Measurements from ENCODE around the gene FBXL5. TPM values are rescaled to one million over a fixed set of nuclear protein-coding genes. Genes with fewer than 3 reads are reported as not detected.

The FBXL5 gene
- total and polyA plus RNA-seq, 2 donors (not counting 1 experiment from before 2014, with no cell fraction given) = 21.2 to 41.0 TPM

GRCh38 chr4:15674926-15675325, 19.8 kb upstream of the FBXL5 start:
- Histone ChIP-seq H3K36me3 (replicated peaks in 1 of 2; ENCODE audit: control extremely low read depth in 1 of 2, control insufficient read depth in 1 of 2, extremely low read depth in 1 of 2, insufficient read depth in 2 of 2, low read length in 1 of 2) (no peaks in the 10 kb centered on the region), H3K4me1 (ENCODE audit: control insufficient read depth in 2 of 2, insufficient read depth in 2 of 2, low read length in 2 of 2) (peaks cover 16 to 17% of the 10 kb centered on the region in 2 donors), H3K9ac (ENCODE audit: low read length) (no peak overlapping the region), H4K20me1 (ENCODE audit: control insufficient read depth, insufficient read depth, low read length, poor library complexity, severe bottlenecking) (no peaks in the 10 kb centered on the region), H3K9me3 (ENCODE audit: control extremely low read depth in 1 of 3, control insufficient read depth in 2 of 3, insufficient read depth in 1 of 3, low read length in 2 of 3) (no peaks in the 10 kb centered on the region), H3K79me2 (ENCODE audit: control insufficient read depth, insufficient read depth, low read length) (peaks cover 4% of the 10 kb centered on the region), H3K4me2 (replicated peaks; ENCODE audit: low read depth, low read length, poor library complexity, severe bottlenecking) (peak overlapping the region; percentile 47), H3K27me3 (replicated peaks in 1 of 4; ENCODE audit: control extremely low read depth in 1 of 4, control insufficient read depth in 3 of 4, insufficient read depth in 4 of 4, low read length in 3 of 4) (no peaks in the 10 kb centered on the region), H2AFZ (ENCODE audit: insufficient read depth, low read depth, low read length, poor library complexity, severe bottlenecking) (no peak overlapping the region), H3K27ac (ENCODE audit: low read length in 2 of 2) (peak overlapping the region in 1 of 2 donors; percentile 24), H3K4me3 (ENCODE audit: control extremely low read depth in 1 of 5, extremely low read depth in 1 of 5, insufficient read depth in 1 of 5, low read depth in 2 of 5, low read length in 4 of 5) (peak overlapping the region in 1 of 5 experiments; percentile 37)
- Mint-ChIP-seq H3K27ac (peak overlapping the region; percentile 65), H3K9me3 (ENCODE audit: insufficient read depth) (no peaks in the 10 kb centered on the region), H3K4me3 (peak overlapping the region; percentile 44), H3K4me1 (peaks cover 32% of the 10 kb centered on the region), H3K27me3 (no peaks in the 10 kb centered on the region)
- no CpG with 5 or more reads among the region's 4 CpGs for WGBS (ENCODE audit: insufficient coverage)
- TF ChIP-seq EZH2 (IDR thresholded peaks at IDR 0.05; ENCODE audit: borderline replicate concordance, insufficient read depth, low read depth, low read length, poor library complexity, severe bottlenecking) = no peak
- no peak for TF ChIP-seq CTCF (IDR thresholded peaks at IDR 0.05)
- no peak for ATAC-seq (ENCODE audit: low read depth)
- ChIA-PET POLR2A (no interaction called here), CTCF (interaction anchor here (0.7 kb wide), 1 partner anchor 508 kb away, joined by 3 read pairs; no protein-coding TSS in a partner anchor)
- peak; percentile 16 for DNase-seq
- intact Hi-C loops (cut with micrococcal nuclease) = no loop called here

- Mint-ChIP-seq H3K9me3 (ENCODE audit: insufficient read depth) (no peaks in the 10 kb centered on the region), H3K27ac (no peak overlapping the region), H3K27me3 (no peaks in the 10 kb centered on the region), H3K4me3 (no peak overlapping the region), H3K4me1 (peaks cover 32% of the 10 kb centered on the region)
- peaks cover 16 to 17% of the 10 kb centered on the region in 2 donors for H3K4me1 ChIP-seq (ENCODE audit: control insufficient read depth in 2 of 2, insufficient read depth in 2 of 2, low read length in 2 of 2)
- no peak for DNase-seq
- H3K9me3 ChIP-seq (ENCODE audit: control extremely low read depth in 1 of 3, control insufficient read depth in 2 of 3, insufficient read depth in 1 of 3, low read length in 2 of 3) = no peaks in the 10 kb centered on the region
- H3K4me2 ChIP-seq (replicated peaks; ENCODE audit: low read depth, low read length, poor library complexity, severe bottlenecking) = no peak overlapping the region
- ChIA-PET POLR2A (no interaction called here), CTCF (interaction anchor here (0.7 kb wide), 1 partner anchor 560 kb away, joined by 6 read pairs; no protein-coding TSS in a partner anchor)
- no peak overlapping the region for H2AFZ ChIP-seq (ENCODE audit: insufficient read depth, low read depth, low read length, poor library complexity, severe bottlenecking)
- H3K79me2 ChIP-seq (ENCODE audit: control insufficient read depth, insufficient read depth, low read length) = peaks cover 4% of the 10 kb centered on the region
- no peaks in the 10 kb centered on the region for H3K36me3 ChIP-seq (replicated peaks in 1 of 2; ENCODE audit: control extremely low read depth in 1 of 2, control insufficient read depth in 1 of 2, extremely low read depth in 1 of 2, insufficient read depth in 2 of 2, low read length in 1 of 2)
- H3K27ac ChIP-seq (ENCODE audit: low read length in 2 of 2) = no peak overlapping the region
- WGBS (ENCODE audit: insufficient coverage) = no CpG with 5 or more reads among the region's 2 CpGs
- TF ChIP-seq EZH2 (IDR thresholded peaks at IDR 0.05; ENCODE audit: borderline replicate concordance, insufficient read depth, low read depth, low read length, poor library complexity, severe bottlenecking) (no peak), CTCF (IDR thresholded peaks at IDR 0.05) (no peak)
- H3K9ac ChIP-seq (ENCODE audit: low read length) = no peak overlapping the region
- no peak for ATAC-seq (ENCODE audit: low read depth)
- no peak overlapping the region for H3K4me3 ChIP-seq (ENCODE audit: control extremely low read depth in 1 of 5, extremely low read depth in 1 of 5, insufficient read depth in 1 of 5, low read depth in 2 of 5, low read length in 4 of 5)
- H4K20me1 ChIP-seq (ENCODE audit: control insufficient read depth, insufficient read depth, low read length, poor library complexity, severe bottlenecking) = no peaks in the 10 kb centered on the region
- no peaks in the 10 kb centered on the region for H3K27me3 ChIP-seq (replicated peaks in 1 of 4; ENCODE audit: control extremely low read depth in 1 of 4, control insufficient read depth in 3 of 4, insufficient read depth in 4 of 4, low read length in 3 of 4)
- intact Hi-C loops (cut with micrococcal nuclease) = no loop called here
Observed at GRCh38 chr4:15674046-15674445, 18.9 kb upstream of the FBXL5 start.
